Aorta (tissue), 5 donors: ENCODE measurements around the gene BMPR1A. TPM values are rescaled to one million over a fixed set of nuclear protein-coding genes. Genes with fewer than 3 reads are reported as not detected.

Experiments
- ATAC-seq: fragments of 200-7000 bp; cut with Tn5 transposase; one replicate; pipeline ENCODE4 v1.9.1; 2022; ENCODE audit warnings: moderate library complexity; ENCODE audit not compliant: low FRiP score
- DNase-seq, 2 donors: peaks; one replicate each; pipeline ENCODE4 v3.0.0-alpha.2; 2020
- H3K27ac ChIP-seq, 2 donors: one replicate each; pipeline ENCODE4 v1.5.1; 2013; ENCODE audit warnings: low read length in 2 of 2, mild to moderate bottlenecking in 2 of 2, moderate library complexity in 2 of 2, control low read depth in 1 of 2, inconsistent platforms in 1 of 2, low read depth in 1 of 2
- H3K27me3 ChIP-seq, 2 donors: one replicate each; pipeline ENCODE4 v1.6.1; 2013; ENCODE audit warnings: control low read depth in 1 of 2, low read length in 1 of 2, mild to moderate bottlenecking in 1 of 2, moderate library complexity in 1 of 2; ENCODE audit not compliant: insufficient read depth in 2 of 2, control insufficient read depth in 1 of 2
- H3K36me3 ChIP-seq, 2 donors: one replicate each; pipeline ENCODE4 v1.6.1; 2013; ENCODE audit warnings: control low read depth in 1 of 2, low read length in 1 of 2, mild to moderate bottlenecking in 1 of 2; ENCODE audit not compliant: insufficient read depth in 2 of 2, control insufficient read depth in 1 of 2
- H3K4me1 ChIP-seq, 2 donors: one replicate each; pipeline ENCODE4 v1.6.1; 2013; ENCODE audit warnings: low read length in 2 of 2, control low read depth in 1 of 2, mild to moderate bottlenecking in 1 of 2, moderate library complexity in 1 of 2; ENCODE audit not compliant: insufficient read depth in 2 of 2, control insufficient read depth in 1 of 2
- H3K4me3 ChIP-seq, 2 donors: one replicate each; pipeline ENCODE4 v1.5.1; 2013; ENCODE audit warnings: low read length in 2 of 2, control low read depth in 1 of 2, mild to moderate bottlenecking in 1 of 2
- H3K9me3 ChIP-seq: one replicate; pipeline ENCODE4 v1.6.1; 2013; ENCODE audit warnings: mild to moderate bottlenecking, low read length; ENCODE audit not compliant: control insufficient read depth
- WGBS, 2 donors: extraction: QIAGEN DNeasy Blood & Tissue Kit; methylation state at CpG; one replicate each; pipeline ENCODE4 v1.1.7; 2013; 5-methylcytosine and 5-hydroxymethylcytosine counted together
- intact Hi-C, 2 donors: fragments of 100-400 bp; cut with DNase I; formaldehyde crosslinking; loops; one replicate each; pipeline versions ENCODE4 v1.14.2 to v1.15.0; 2022
- polyA plus RNA-seq, 2 donors: library from polyadenylated mRNA; stranded (reverse); fragments of 200-250 nt; gene quantifications; one replicate each; pipeline ENCODE4 v1.2.3, GENCODE V29; 2013
- total RNA-seq, 2 donors: library from RNA; stranded (reverse); fragmentation: NEBNext Ultra II Directional; extraction: Animal tissue kit (Norgen Biotek cat#: 25700); gene quantifications; one replicate each; pipeline ENCODE4 v1.2.1, GENCODE V29; 2021
- donor health status: healthy with polysubstance abuse.
- donor health status: Bipolar disorder and iron deficiency.
- donor health status: DM: no; HTN: no; CAD: no.
- donor health status: DM: no; HTN: no; CAD: no.
- donor health status: DM: yes; HTN: yes; CAD: no.

BMPR1A gene
- total and polyA plus RNA-seq, 4 donors: 19.3 to 120 (median 63.2) TPM

DNA sequence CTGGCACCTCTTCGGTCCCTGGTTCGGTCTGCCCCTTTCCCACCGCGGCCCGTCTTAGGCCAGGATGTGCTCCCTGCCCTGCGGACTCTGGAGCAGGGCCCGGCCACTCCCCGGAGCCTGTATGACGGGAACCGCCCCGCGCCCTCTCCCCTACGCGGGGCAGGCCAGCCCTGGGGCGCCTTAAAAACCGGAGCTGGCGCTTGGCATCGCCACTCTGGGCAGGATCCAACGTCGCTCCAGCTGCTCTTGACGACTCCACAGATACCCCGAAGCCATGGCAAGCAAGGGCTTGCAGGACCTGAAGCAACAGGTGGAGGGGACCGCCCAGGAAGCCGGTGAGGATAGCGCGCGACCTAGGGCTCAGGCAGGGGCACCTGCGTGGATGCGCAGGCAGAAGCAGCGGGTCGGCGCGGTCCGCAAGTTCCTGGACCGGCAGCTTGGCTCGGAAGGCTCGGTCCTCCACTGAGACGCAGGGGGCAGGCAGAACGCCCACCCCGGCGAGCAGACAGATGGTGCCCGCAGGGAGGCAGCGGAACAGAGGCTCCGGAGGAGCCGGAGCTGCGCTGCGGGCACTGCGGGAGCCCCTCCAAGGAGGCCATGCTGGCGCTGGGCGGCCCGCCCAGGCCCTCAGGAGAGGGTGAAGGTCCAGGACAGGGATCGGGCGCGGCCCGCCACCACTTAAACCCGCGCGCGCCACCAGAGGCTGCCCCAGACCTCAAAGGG, 212.0 kb downstream of the BMPR1A start, which contains the start of gene ADIRF:
Gene ADIRF (plus strand): TSS at position 212 of the 723 bp plus-strand sequence. CDS start 63 bp downstream, at position 275.
- peak; percentile 40 for ATAC-seq
- WGBS, 2 donors: 1% methylated on average over 57 to 59 of the region's 59 CpGs
- H3K27ac ChIP-seq: peak within 1 kb of the TSS; percentile 87 to 92
- no peaks in the 10 kb centered on the region for H3K9me3 ChIP-seq
- H3K4me3 ChIP-seq: peak within 1 kb of the TSS; percentile 64 to 67
- no peaks in the 10 kb centered on the region for H3K36me3 ChIP-seq
- DNase-seq: peak; percentile 86 to 90
- H3K27me3 ChIP-seq: no peaks in the 10 kb centered on the region
- H3K4me1 ChIP-seq: no peaks in the 10 kb centered on the region
- intact Hi-C loops: no loop called here

DNA sequence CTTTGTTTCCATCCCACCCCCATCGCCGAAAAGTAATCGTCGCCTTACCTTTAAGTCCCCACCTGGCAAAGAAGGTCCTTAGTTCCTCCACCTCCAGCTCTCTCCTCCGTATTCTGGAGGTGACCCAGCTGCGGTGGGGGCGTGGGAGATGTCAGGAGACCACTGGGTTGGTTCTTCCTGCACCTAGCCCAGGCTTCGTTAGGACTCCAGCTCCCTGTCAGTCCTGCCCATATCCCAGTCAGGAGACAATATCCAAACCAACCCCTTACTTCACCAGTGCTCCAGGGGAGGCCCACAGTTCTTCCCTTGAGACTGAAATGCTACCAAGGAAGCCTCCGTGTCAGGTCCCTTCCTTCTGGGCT, 212.6 kb downstream of the BMPR1A start:
- no peaks in the 10 kb centered on the region for H3K4me1 ChIP-seq
- H3K36me3 ChIP-seq: no peaks in the 10 kb centered on the region
- peak overlapping the region; percentile 87 to 92 for H3K27ac ChIP-seq
- H3K4me3 ChIP-seq: peak overlapping the region; percentile 64 to 67
- DNase-seq: no peak
- H3K27me3 ChIP-seq: no peaks in the 10 kb centered on the region
- H3K9me3 ChIP-seq: no peaks in the 10 kb centered on the region
- 6 to 7% methylated on average over 9 of the region's 9 CpGs for WGBS, 2 donors
- intact Hi-C loops: no loop called here
- no peak for ATAC-seq

DNA sequence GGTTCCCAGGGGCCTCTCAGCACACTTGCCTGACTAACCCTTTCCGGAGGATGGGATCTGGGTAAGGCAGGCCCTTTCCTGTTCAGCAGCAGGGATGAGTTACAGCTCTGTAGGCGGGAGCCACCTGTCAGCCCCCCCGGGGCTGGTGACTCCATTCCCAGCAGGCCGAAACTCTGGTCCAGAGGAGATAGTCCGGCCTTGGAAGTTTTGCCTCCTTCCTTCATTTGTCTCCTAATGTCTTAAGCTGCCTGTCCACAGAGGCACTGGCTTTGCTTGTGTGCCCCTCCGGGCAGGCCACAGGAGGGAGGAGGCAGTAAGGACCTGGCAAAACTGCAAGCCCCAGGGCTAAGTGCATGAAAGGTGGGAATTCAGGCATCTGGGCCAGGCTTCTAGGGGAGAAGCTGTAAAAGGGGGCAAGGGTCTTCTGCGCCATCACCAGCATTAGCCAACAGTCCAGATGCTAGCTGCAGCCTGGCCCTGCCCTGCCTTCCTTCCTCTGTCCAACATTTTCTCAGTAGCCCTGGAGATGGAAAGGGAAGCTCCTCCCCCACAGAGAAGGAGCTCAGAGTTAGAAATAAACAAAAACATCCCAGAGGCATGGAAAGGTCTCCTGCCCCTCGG, 213.1 kb downstream of the BMPR1A start:
- Histone ChIP-seq H3K4me3 (peak overlapping the region; percentile 64 to 67), H3K27ac (peak overlapping the region; percentile 87 to 92), H3K36me3 (no peaks in the 10 kb centered on the region), H3K4me1 (no peaks in the 10 kb centered on the region), H3K27me3 (no peaks in the 10 kb centered on the region), H3K9me3 (no peaks in the 10 kb centered on the region)
- intact Hi-C loops: loop anchor here in 1 of 2 donors (2.0 kb wide), 1 partner anchor 125 kb away; the partner anchor contains the start of genes GLUD1 and SHLD2
- WGBS, 2 donors: 9% methylated on average over 8 of the region's 8 CpGs
- DNase-seq: peak in 1 of 2 donors; percentile 75
- peak; percentile 0 for ATAC-seq

DNA sequence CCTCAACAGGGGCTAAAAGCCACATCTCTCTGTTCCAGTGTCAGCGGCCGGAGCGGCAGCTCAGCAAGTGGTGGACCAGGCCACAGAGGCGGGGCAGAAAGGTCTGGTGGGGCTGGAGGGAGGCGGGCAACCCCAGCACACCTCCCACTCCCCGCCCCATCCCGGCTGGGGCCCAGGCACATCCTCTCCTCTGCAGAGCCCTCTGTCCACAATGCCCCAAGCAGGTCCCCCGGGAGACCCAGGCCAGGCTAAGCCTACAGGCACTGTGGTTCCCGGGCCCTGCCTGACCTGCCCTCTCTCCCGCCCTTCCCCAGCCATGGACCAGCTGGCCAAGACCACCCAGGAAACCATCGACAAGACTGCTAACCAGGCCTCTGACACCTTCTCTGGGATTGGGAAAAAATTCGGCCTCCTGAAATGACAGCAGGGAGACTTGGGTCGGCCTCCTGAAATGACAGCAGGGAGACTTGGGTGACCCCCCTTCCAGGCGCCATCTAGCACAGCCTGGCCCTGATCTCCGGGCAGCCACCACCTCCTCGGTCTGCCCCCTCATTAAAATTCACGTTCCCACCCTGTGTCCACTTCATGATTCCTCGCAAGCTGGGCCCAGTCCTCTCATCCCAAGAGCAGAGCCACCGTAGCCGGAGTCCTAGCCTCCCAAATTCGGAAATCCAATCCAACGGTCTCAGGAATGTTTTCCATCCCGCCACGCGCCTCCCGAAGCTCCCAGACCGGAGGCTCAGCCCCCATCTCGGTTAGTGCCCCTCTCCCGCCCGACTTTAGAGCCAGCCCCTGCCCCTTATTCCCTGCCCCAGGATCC, 214.0 kb downstream of the BMPR1A start:
- Histone ChIP-seq H3K36me3 (no peaks in the 10 kb centered on the region), H3K9me3 (no peaks in the 10 kb centered on the region), H3K27me3 (no peaks in the 10 kb centered on the region), H3K4me1 (no peaks in the 10 kb centered on the region), H3K4me3 (peak overlapping the region; percentile 64 to 72), H3K27ac (peak overlapping the region; percentile 87 to 92)
- DNase-seq (peak; percentile 93 to 94), ATAC-seq (peak; percentile 80)
- WGBS, 2 donors: 1 to 4% methylated on average over 30 of the region's 30 CpGs
- intact Hi-C loops: loop anchor here in 1 of 2 donors (2.0 kb wide), 1 partner anchor 124 kb away; the partner anchor contains the start of genes GLUD1 and SHLD2

- H3K4me1 ChIP-seq: no peaks in the 10 kb centered on the region
Measured at GRCh38 chr10:86970982-86971231, 214.5 kb downstream of the BMPR1A start.

DNA sequence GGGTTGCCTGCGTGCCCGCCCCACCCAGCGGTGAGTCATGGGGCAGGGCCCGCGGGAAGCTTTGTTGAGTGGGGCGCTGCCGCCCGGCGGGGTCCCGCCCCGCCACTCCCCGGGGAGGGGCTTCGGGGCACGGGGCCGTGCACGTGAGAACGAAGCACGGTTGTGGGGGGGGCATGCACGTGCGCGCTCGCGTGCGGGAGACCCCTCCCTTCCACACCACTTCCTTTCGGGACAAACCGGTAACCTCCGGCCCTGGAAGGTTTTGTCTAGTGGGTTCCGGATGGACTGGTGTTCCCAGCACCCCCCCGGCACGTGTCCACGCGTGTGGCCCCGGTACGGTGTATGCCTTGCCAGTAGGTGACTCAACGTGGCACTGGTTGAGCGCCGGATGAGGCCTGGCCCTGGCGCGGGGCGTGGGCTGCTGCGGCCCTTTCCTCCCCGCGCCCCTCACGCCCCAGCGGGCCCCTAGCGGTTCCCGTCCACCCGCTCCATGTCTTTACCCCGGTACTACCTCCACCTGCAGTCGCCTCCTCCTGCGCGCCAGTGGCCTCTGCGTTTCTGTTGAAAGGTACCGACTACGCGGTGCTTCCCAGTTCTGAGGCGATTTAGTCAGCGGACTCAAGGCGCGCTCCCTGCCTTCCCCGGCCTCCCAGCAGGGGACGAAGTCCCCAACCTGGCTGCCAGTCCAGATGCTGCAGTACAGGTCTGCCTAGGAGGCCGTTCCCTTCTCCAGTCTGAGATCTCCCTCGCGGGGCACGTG, 215.0 kb downstream of the BMPR1A start:
- Histone ChIP-seq H3K36me3 (no peaks in the 10 kb centered on the region), H3K27ac (peak overlapping the region; percentile 39 to 87), H3K9me3 (no peaks in the 10 kb centered on the region), H3K4me1 (no peaks in the 10 kb centered on the region), H3K27me3 (no peaks in the 10 kb centered on the region), H3K4me3 (peak overlapping the region; percentile 1 to 64)
- ATAC-seq (peak; percentile 91), DNase-seq (peak; percentile 93 to 97)
- WGBS, 2 donors: 3 to 4% methylated on average over 47 to 66 of the region's 66 CpGs
- intact Hi-C loops: loop anchor here in 1 of 2 donors (2.0 kb wide), 1 partner anchor 123 kb away; the partner anchor contains the start of genes GLUD1 and SHLD2

More at GRCh38 chr10:86970982-86971231, 214.5 kb downstream of the BMPR1A start:
- H3K4me3 ChIP-seq: peak overlapping the region; percentile 64 to 72
- no peaks in the 10 kb centered on the region for H3K9me3 ChIP-seq
- intact Hi-C loops: loop anchor here in 1 of 2 donors (2.0 kb wide), 1 partner anchor 124 kb away; the partner anchor contains the start of genes GLUD1 and SHLD2
- WGBS, 2 donors: 0% methylated on average over 9 to 20 of the region's 20 CpGs
- peak; percentile 47 for ATAC-seq
- no peak for DNase-seq
- no peaks in the 10 kb centered on the region for H3K36me3 ChIP-seq
- H3K27me3 ChIP-seq: no peaks in the 10 kb centered on the region
- peak overlapping the region; percentile 87 to 92 for H3K27ac ChIP-seq

DNA sequence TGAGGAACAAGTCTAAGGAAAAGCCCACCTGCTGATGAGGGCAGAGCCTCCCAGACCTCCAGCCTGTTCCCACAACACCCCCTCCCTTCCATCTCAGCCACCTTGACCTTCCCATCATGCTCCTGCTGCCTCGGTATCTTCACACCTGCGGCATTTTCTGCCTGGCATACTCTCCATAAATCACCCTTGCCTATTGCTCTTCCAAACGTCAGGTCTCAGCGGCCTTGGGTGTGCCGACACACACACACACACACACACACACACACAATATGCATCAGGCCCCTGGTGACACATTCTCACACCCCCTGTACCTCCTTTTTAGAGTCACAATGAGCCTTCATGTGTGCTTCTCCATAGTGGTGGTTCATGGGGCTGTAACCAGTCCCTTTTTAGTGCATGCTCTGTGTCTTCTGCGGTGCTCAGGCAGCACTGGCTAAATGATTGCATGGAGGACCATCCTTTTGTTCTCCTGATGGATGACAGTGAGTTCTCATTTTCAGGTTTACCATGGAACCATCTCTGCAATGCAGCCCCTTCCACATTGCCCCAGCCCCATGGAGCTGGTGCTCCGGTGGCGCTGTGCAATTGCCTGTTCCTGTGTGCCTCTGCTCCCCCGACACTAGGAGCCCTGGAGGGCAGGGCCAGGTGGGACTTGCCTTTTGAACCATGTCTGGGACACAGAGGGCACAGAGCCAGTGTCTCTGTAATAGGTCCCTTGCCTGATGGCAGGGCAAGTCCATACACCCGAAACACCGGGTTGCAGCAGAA, 216.4 kb downstream of the BMPR1A start:
- ATAC-seq (no peak), DNase-seq (peak in 1 of 2 donors; percentile 67)
- Histone ChIP-seq H3K27me3 (no peaks in the 10 kb centered on the region), H3K27ac (peak overlapping the region; percentile 2 to 77), H3K9me3 (no peaks in the 10 kb centered on the region), H3K4me1 (no peaks in the 10 kb centered on the region), H3K36me3 (no peaks in the 10 kb centered on the region), H3K4me3 (no peak overlapping the region)
- intact Hi-C loops: no loop called here
- 85 to 92% methylated on average over 11 of the region's 11 CpGs for WGBS, 2 donors
